Stimulated activated CD4-positive, alpha-beta T cell treated with anti-CD3 and anti-CD28 coated beads, Interleukin-12 subunit alpha, Interleukin-12 subunit beta, amount 100 ng/mL, for 48 hours (primary cell): ENCODE data around the gene COL5A1.

Source experiments
- DNase-seq, 3 donors: peaks; one replicate each; pipeline ENCODE4 v3.0.0-alpha.2; 2020; ENCODE audit warnings: low read depth in 2 of 3, low spot score in 1 of 3

COL5A1 gene

GRCh38 chr9:134886413-134886913, 244.9 kb downstream of the COL5A1 start:
- no peak for DNase-seq

GRCh38 chr9:134887219-134887618, 245.6 kb downstream of the COL5A1 start:
- DNase-seq = no peak

- DNase-seq = no peak
Measured at GRCh38 chr9:134887686-134888602, 246.3 kb downstream of the COL5A1 start.

- no peak for DNase-seq
Measured at GRCh38 chr9:134888603-134889190, 247.1 kb downstream of the COL5A1 start.

- no peak for DNase-seq
Measured at GRCh38 chr9:134889386-134890154, 248.0 kb downstream of the COL5A1 start.

- DNase-seq = no peak
Measured at GRCh38 chr9:134890155-134890495, 248.5 kb downstream of the COL5A1 start.

- DNase-seq = no peak
Measured at GRCh38 chr9:134891053-134891452, 249.4 kb downstream of the COL5A1 start.

GRCh38 chr9:134891713-134892112, 250.1 kb downstream of the COL5A1 start:
- DNase-seq = no peak

GRCh38 chr9:134892221-134892620, 250.6 kb downstream of the COL5A1 start:
- no peak for DNase-seq

- DNase-seq = no peak
Measured at GRCh38 chr9:134892820-134893420, 251.3 kb downstream of the COL5A1 start.
